Parathyroid adenoma (tissue), 2 donors: Measurements from ENCODE around the gene NOG.

ENCODE experiments used
- H2AFZ ChIP-seq: fragments of 300-600 bp; sonication (generic); one replicate; pipeline ENCODE4 v1.7.0; 2017; ENCODE audit warnings: antibody characterized with exemption, mild to moderate bottlenecking
- H3K27ac ChIP-seq: fragments of 300-600 bp; sonication (generic); one replicate; pipeline ENCODE4 v1.7.0; 2017
- H3K27me3 ChIP-seq: fragments of 300-600 bp; sonication (generic); one replicate; pipeline ENCODE4 v1.7.0; 2017; ENCODE audit warnings: low read length; ENCODE audit not compliant: control insufficient read depth, insufficient read depth
- H3K36me3 ChIP-seq: fragments of 300-600 bp; sonication (generic); one replicate; pipeline ENCODE4 v1.7.0; 2017; ENCODE audit warnings: low read length; ENCODE audit not compliant: control insufficient read depth, insufficient read depth
- H3K4me1 ChIP-seq: fragments of 300-600 bp; sonication (generic); one replicate; pipeline ENCODE4 v1.7.0; 2017; ENCODE audit warnings: control low read depth
- H3K4me2 ChIP-seq: fragments of 300-600 bp; sonication (generic); one replicate; pipeline ENCODE4 v1.7.0; 2017; ENCODE audit warnings: low read length
- H3K4me3 ChIP-seq: fragments of 300-600 bp; sonication (generic); one replicate; pipeline ENCODE4 v1.7.0; 2017; ENCODE audit warnings: low read depth, low read length
- H3K79me2 ChIP-seq: fragments of 300-600 bp; sonication (generic); one replicate; pipeline ENCODE4 v1.7.0; 2017; ENCODE audit warnings: control low read depth
- H3K9ac ChIP-seq: fragments of 300-600 bp; sonication (generic); one replicate; pipeline ENCODE4 v1.7.0; 2017; ENCODE audit warnings: mild to moderate bottlenecking
- H3K9me3 ChIP-seq: fragments of 300-600 bp; sonication (generic); one replicate; pipeline ENCODE4 v1.7.0; 2017; ENCODE audit warnings: low read length; ENCODE audit not compliant: control insufficient read depth
- TF ChIP-seq, protein P1 (sequence below): fragments of 300-600 bp; sonication (generic); IDR thresholded peaks from one replicate; pipeline ENCODE4 v1.7.0; 2017; ENCODE audit warnings: antibody characterized with exemption, mild to moderate bottlenecking
- donor health status: primary hyperparathyroidism.

The NOG gene

DNA sequence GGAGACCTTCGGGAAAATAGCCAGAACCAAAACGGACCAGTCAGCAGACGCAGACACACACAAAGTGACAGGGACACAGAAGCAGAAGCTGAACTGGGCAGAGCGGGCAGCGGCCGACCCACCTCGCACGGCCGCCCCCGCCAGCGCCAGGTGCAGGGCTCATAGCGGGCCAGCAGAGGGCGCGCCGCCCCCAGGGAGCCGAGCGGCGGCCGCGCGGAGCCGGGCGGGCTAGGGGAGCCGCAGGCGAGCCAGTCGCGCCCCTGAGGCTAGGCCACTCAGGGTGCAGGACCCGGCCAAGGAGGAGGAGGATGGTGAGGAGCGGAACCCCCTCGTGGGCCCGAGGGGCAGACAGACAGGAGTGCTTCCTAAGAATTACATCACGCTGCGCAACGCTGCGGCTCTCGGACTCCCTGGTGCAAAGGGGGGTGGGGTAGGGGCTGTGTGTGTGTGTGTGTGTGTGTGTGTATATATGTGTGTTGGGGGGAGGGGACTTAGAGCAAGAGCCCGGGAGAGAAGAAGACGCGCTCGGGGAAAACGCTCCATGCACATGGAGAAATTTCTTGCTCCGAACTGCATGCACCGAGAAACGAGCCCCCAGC is 913 bp upstream of the NOG start:
- Histone ChIP-seq H2AFZ (peak overlapping the region; percentile 86), H3K27ac (no peak overlapping the region), H3K27me3 (no peaks in the 10 kb centered on the region), H3K4me1 (no peaks in the 10 kb centered on the region), H3K79me2 (no peaks in the 10 kb centered on the region), H3K36me3 (no peaks in the 10 kb centered on the region), H3K9me3 (no peaks in the 10 kb centered on the region), H3K9ac (no peak overlapping the region), H3K4me3 (peak overlapping the region; percentile 27), H3K4me2 (peak overlapping the region; percentile 82)
- TF ChIP-seq, protein P1, sequence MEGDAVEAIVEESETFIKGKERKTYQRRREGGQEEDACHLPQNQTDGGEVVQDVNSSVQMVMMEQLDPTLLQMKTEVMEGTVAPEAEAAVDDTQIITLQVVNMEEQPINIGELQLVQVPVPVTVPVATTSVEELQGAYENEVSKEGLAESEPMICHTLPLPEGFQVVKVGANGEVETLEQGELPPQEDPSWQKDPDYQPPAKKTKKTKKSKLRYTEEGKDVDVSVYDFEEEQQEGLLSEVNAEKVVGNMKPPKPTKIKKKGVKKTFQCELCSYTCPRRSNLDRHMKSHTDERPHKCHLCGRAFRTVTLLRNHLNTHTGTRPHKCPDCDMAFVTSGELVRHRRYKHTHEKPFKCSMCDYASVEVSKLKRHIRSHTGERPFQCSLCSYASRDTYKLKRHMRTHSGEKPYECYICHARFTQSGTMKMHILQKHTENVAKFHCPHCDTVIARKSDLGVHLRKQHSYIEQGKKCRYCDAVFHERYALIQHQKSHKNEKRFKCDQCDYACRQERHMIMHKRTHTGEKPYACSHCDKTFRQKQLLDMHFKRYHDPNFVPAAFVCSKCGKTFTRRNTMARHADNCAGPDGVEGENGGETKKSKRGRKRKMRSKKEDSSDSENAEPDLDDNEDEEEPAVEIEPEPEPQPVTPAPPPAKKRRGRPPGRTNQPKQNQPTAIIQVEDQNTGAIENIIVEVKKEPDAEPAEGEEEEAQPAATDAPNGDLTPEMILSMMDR: peak; percentile 87

DNA sequence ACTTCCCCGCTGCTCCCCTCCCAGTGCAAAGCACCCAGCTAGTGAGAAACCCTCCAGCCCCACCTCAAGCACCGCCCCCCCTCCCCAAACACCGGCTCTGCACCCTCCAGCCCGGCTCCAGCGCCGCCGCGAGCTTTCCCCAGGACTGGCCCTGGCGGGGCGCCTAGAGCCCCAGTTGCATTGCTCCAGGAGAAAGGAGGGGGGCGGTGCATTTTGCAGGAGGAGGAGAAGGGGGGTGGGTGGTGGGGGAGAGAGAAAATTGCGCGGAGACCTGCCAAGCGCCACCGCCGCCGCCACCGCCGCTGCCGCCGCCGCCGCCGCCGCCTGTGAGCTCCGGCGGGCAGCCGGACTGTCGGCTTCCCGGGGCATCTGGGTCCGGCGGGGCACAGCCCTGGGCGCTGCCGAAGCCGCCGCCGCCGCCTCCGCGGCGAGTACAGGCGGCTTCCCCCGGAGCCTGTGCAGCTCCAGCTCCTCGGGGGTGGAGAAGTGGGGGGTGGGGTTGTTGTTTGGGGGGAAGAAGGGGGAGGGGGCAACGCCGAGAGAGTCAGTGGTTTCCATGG is 333 bp upstream of the NOG start:
- H2AFZ ChIP-seq: peak overlapping the region; percentile 86
- no peak overlapping the region for H3K27ac ChIP-seq
- H3K9ac ChIP-seq: no peak overlapping the region
- H3K36me3 ChIP-seq: no peaks in the 10 kb centered on the region
- no peaks in the 10 kb centered on the region for H3K4me1 ChIP-seq
- H3K79me2 ChIP-seq: no peaks in the 10 kb centered on the region
- peak overlapping the region; percentile 45 for H3K4me3 ChIP-seq
- H3K27me3 ChIP-seq: no peaks in the 10 kb centered on the region
- TF ChIP-seq, protein P1: no peak
- no peaks in the 10 kb centered on the region for H3K9me3 ChIP-seq
- peak overlapping the region; percentile 82 for H3K4me2 ChIP-seq

DNA sequence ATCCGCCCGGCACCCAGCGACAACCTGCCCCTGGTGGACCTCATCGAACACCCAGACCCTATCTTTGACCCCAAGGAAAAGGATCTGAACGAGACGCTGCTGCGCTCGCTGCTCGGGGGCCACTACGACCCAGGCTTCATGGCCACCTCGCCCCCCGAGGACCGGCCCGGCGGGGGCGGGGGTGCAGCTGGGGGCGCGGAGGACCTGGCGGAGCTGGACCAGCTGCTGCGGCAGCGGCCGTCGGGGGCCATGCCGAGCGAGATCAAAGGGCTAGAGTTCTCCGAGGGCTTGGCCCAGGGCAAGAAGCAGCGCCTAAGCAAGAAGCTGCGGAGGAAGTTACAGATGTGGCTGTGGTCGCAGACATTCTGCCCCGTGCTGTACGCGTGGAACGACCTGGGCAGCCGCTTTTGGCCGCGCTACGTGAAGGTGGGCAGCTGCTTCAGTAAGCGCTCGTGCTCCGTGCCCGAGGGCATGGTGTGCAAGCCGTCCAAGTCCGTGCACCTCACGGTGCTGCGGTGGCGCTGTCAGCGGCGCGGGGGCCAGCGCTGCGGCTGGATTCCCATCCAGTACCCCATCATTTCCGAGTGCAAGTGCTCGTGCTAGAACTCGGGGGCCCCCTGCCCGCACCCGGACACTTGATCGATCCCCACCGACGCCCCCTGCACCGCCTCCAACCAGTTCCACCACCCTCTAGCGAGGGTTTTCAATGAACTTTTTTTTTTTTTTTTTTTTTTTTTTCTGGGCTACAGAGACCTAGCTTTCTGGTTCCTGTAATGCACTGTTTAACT is 1.0 kb downstream of the NOG start:
- TF ChIP-seq, protein P1: no peak
- Histone ChIP-seq H3K36me3 (no peaks in the 10 kb centered on the region), H3K4me3 (peak overlapping the region; percentile 45), H3K79me2 (no peaks in the 10 kb centered on the region), H3K4me1 (no peaks in the 10 kb centered on the region), H3K27ac (no peak overlapping the region), H3K4me2 (peak overlapping the region; percentile 82), H3K27me3 (no peaks in the 10 kb centered on the region), H3K9me3 (no peaks in the 10 kb centered on the region), H2AFZ (peak overlapping the region; percentile 76), H3K9ac (no peak overlapping the region)

DNA sequence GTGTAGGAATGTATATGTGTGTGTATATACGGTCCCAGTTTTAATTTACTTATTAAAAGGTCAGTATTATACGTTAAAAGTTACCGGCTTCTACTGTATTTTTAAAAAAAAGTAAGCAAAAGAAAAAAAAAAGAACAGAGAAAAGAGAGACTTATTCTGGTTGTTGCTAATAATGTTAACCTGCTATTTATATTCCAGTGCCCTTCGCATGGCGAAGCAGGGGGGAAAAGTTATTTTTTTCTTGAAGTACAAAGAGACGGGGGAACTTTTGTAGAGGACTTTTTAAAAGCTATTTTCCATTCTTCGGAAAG is 1.6 kb downstream of the NOG start:
- Histone ChIP-seq H3K4me3 (no peak overlapping the region), H3K4me2 (no peak overlapping the region), H3K79me2 (no peaks in the 10 kb centered on the region), H3K4me1 (no peaks in the 10 kb centered on the region), H3K9ac (no peak overlapping the region), H3K27ac (no peak overlapping the region), H3K27me3 (no peaks in the 10 kb centered on the region), H2AFZ (no peak overlapping the region), H3K36me3 (no peaks in the 10 kb centered on the region), H3K9me3 (no peaks in the 10 kb centered on the region)
- TF ChIP-seq, protein P1: no peak
